ENCODE data around the gene COG8.

COG8 gene

DNA sequence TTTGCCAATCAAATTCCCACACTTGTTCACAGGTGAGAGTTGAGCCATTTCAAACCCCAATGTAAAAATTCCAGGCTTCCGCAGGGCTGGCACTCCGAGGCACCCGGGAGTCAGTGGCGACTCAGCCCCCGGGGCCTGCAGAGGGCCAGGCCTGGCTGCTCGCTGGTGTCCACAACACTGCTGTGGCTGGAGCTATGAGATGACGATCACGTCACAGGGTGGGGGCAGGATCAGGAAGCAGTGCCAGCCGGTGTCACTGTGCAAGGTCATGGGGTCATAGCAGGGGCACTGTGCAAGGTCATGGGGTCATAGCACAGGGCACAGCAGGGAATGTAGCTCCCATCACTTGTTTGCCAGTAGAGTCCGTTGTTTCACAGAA lies 20.5 kb downstream of the COG8 start:
- Mint-ChIP-seq H3K4me1 (ENCODE audit: low read depth) (no peaks in the 10 kb centered on the region), H3K36me3 (ENCODE audit: low read depth) (peaks cover 41% of the 10 kb centered on the region), H3K27me3 (ENCODE audit: low read depth) (no peaks in the 10 kb centered on the region), H3K27ac (no peak overlapping the region), H3K9me3 (no peaks in the 10 kb centered on the region), H3K4me3 (no peak overlapping the region)

DNA sequence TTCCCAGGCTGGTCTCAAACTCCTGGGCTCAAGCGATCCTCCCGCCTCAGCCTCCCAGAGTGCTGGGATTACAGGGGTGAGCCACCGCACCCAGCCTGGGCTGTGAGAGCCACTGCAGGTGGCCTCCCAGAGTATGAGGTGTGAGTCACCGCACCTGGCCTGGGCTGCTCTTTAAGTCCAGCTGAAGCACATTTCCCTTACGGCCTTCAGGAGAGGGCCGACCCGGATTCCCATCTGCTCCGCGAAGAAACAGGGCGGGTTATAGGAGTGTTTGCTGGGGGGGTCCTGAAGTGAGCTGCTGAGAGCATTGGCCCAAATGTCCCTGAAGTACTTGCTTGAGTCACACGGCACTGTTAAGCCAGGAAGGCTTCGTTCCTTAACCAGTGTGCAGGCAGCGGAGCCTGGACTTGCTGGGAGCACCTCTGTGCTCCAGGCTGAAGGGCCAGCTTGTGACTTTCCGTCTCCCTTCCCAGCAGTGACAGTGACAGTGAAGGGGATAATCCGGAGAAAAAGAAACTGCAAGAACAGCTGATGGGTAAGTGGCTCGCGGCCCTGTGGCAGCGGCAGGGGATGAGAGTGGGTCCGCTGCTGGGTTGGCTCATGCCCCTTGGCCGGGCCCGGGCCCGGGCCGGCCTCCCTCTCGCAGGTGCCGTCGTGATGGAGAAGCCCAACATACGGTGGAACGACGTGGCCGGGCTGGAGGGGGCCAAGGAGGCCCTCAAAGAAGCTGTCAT lies 21.0 kb downstream of the COG8 start:
- Mint-ChIP-seq H3K9me3 (no peaks in the 10 kb centered on the region), H3K36me3 (ENCODE audit: low read depth) (peaks cover 45% of the 10 kb centered on the region), H3K4me3 (no peak overlapping the region), H3K27ac (no peak overlapping the region), H3K4me1 (ENCODE audit: low read depth) (peaks cover 5% of the 10 kb centered on the region), H3K27me3 (ENCODE audit: low read depth) (no peaks in the 10 kb centered on the region)

DNA sequence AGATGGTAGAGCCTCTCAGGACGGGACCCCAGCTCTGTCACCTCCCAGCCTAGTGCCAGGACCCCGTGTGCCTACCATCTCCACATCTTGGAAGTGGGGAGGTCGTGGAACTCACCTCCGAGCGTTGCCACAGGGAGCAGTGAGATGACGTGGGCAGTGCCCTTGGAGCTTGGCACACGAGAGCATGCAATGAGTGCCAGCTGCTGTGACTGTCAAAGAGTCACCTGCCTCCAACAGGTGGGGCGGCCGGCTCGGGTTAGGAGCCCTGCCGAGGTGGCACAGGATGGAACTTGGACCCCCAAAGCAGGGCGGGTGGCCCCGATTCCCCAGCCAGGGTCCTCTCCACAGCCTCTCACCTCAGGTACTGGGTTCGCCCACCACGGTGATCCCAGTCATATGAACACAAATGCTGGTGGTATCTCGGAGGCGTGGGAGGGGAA lies 22.7 kb downstream of the COG8 start:
- no peak overlapping the region for H3K4me3 Mint-ChIP-seq
- peaks cover 14% of the 10 kb centered on the region for H3K4me1 Mint-ChIP-seq (ENCODE audit: low read depth)
- H3K27me3 Mint-ChIP-seq (ENCODE audit: low read depth) = no peaks in the 10 kb centered on the region
- no peak overlapping the region for H3K27ac Mint-ChIP-seq
- H3K9me3 Mint-ChIP-seq = no peaks in the 10 kb centered on the region
- H3K36me3 Mint-ChIP-seq (ENCODE audit: low read depth) = peaks cover 41% of the 10 kb centered on the region

DNA sequence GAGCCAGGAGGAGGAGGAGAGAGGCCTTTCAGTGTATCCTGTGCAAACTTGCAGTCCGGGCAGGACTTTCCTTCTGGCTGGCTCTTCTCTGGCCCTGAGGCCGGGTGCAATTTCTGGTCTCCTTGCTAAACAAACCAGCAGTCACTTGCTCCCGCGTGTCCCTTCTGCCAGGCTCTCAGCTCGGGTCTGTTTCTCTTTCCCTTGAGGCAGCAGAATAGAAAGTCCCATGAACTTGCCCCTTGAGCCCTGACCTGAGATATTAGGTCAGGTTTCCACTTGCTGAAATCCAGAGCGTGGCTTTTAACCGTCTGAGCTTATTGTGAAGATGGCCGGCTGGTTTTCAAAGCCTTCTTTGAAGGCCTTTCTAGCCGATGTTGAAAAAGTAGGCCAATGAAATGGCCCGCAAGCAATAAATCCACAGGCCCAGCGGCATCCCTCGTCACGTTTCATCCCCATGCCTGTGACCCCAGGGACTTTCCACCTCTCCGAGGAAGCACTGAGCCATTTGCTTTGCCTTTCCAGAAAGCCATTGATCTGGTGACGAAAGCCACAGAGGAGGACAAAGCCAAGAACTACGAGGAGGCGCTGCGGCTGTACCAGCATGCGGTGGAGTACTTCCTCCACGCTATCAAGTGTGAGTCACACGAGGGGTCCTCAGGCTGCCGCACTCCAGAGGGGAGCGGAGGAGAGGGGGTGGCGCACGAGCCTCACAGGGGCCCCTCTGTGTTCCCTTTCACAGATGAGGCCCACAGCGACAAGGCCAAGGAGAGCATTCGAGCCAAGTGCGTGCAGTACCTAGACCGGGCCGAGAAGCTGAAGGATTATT lies 23.7 kb downstream of the COG8 start:
- H3K4me3 Mint-ChIP-seq = no peak overlapping the region
- H3K9me3 Mint-ChIP-seq = no peaks in the 10 kb centered on the region
- H3K27me3 Mint-ChIP-seq (ENCODE audit: low read depth) = no peaks in the 10 kb centered on the region
- peaks cover 33% of the 10 kb centered on the region for H3K36me3 Mint-ChIP-seq (ENCODE audit: low read depth)
- H3K4me1 Mint-ChIP-seq (ENCODE audit: low read depth) = peaks cover 15% of the 10 kb centered on the region
- H3K27ac Mint-ChIP-seq = no peak overlapping the region

DNA sequence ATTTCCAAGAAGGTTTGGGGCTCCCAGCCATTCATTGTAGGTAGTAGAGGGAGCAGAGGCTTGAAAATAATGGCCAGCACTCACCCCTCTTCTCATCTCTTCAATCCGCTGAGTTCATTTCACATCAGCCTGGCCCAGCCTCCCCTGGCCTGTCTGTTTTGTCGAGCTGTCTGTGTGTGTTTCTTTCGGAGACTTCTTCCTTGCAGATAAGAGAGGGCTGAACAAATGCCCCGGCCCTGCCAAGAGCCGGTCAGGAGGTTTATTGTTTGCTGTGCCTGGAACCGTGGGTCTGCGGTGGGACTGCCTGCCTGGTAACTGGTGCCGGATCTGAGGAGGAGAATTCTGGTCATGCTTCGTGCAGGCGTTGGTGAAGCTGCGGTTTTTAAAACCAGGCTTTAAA lies 24.8 kb downstream of the COG8 start:
- H3K9me3 Mint-ChIP-seq = no peaks in the 10 kb centered on the region
- H3K27me3 Mint-ChIP-seq (ENCODE audit: low read depth) = no peaks in the 10 kb centered on the region
- no peak overlapping the region for H3K27ac Mint-ChIP-seq
- H3K4me1 Mint-ChIP-seq (ENCODE audit: low read depth) = peaks cover 19% of the 10 kb centered on the region
- peaks cover 31% of the 10 kb centered on the region for H3K36me3 Mint-ChIP-seq (ENCODE audit: low read depth)
- H3K4me3 Mint-ChIP-seq = no peak overlapping the region

DNA sequence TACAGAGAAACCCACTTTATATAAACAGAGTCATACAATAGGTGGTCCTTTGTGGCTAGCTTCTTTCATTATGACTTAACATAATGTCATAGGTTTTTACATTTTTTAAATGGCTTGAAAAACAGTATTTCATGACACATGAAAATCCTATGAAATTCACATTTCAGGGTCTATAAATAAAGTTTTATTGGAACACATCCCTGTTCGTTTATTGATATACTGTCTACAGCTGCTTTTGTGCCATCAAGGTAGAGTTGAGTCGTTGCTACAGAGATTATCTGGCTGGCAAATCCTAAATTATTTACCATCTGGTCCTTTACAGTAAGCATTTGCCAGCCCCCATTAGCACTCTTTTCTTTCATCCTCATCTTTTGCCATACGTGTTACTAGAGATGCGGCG lies 25.9 kb downstream of the COG8 start:
- H3K9me3 Mint-ChIP-seq = no peaks in the 10 kb centered on the region
- peaks cover 25% of the 10 kb centered on the region for H3K36me3 Mint-ChIP-seq (ENCODE audit: low read depth)
- peaks cover 19% of the 10 kb centered on the region for H3K4me1 Mint-ChIP-seq (ENCODE audit: low read depth)
- H3K4me3 Mint-ChIP-seq = peak overlapping the region; percentile 68
- no peaks in the 10 kb centered on the region for H3K27me3 Mint-ChIP-seq (ENCODE audit: low read depth)
- peak overlapping the region; percentile 55 for H3K27ac Mint-ChIP-seq

DNA sequence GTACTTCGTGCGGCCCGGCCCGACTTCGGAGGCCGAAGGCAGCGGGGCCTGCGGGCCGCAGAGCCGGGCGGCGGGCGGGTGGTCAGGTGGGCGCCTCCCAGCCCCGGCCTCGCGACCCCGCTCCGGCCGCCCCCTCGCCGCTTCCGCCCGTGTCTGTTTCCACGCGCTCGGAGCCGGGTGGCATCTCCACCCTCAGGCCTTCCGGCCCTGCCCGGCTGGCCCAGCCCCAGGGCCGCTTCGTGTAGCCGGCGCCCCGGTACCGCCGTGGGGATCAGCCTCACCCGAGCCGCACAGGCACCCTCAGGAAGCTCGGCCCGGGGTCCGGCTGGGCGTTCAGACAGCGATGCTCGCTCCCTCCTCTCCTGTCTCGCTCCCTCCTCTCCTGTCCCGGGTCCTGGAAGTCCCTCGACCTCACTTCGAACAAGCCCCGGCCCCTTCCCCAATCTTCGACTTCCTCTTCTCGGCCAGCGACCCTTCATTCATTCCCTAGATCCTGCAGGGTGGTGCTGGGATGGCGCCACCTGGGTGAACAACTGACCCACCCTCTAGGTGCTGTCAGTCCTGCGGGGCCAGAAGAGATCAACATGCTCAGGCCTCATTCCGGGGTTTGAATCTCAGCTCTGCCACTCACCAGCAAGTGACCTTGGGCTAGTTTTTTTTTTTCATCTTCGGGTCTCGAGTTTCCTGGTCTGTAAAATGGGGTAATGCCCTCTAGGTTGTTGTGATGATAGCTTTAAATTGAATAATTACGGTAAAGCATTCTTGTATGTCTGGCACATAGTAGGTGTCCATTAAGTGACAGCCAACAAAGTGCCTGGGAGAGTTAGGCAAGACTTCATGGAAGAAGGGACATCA lies 27.6 kb downstream of the COG8 start:
- Mint-ChIP-seq H3K36me3 (ENCODE audit: low read depth) (peaks cover 23% of the 10 kb centered on the region), H3K4me1 (ENCODE audit: low read depth) (peaks cover 24% of the 10 kb centered on the region), H3K27ac (peak overlapping the region; percentile 96), H3K9me3 (no peaks in the 10 kb centered on the region), H3K4me3 (peak overlapping the region; percentile 100), H3K27me3 (ENCODE audit: low read depth) (no peaks in the 10 kb centered on the region)

DNA sequence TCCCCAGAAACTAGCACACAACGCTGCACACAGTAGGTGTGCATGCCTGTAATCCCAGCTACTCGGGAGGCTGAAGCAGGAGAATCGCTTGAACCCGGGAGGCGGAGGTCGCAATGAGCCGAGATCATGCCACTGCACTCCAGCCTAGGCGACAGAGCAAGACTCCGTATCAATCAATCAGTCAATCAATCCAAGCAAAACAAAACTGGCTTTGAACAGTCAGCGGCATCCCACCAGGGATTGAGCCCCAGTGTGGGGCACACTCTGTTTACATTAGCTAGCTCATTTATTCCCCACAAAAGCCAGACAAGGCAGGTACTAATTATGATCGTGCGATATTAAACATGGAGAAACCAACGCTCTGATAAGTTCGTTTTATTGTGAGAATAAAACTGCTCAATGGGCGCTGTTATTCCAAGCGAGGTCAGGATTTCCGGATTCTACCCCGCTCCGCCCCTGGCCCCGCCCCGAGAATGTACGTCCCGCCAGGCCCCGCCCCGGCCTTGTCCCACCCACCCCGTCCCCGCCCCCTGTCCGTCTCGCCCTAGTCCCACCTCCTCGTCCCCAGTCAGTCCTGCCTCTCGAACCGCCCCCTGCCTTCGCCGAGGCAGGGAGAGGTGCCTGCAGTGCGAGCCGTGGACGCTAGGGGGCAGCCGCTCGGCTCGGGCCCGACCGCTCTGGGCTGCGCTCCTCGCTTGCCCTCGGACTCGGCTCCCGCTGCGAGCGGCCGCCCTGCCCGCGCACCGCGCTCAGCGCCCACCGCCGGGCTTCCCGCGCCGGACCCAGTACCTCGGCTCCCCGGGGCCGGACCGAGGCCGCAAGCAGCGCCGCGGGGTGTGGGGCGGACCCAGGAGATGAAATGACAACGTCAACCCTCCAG lies 28.5 kb downstream of the COG8 start, which contains the start of gene VPS4A:
Gene VPS4A, plus strand, starts transcription at position 698 of the 880 bp plus-strand sequence. Its CDS starts 162 bp downstream, at position 860.
- H3K36me3 Mint-ChIP-seq (ENCODE audit: low read depth) = peaks cover 17% of the 10 kb centered on the region
- H3K4me3 Mint-ChIP-seq = peak within 1 kb of the TSS; percentile 100
- no peaks in the 10 kb centered on the region for H3K27me3 Mint-ChIP-seq (ENCODE audit: low read depth)
- H3K4me1 Mint-ChIP-seq (ENCODE audit: low read depth) = peaks cover 24% of the 10 kb centered on the region
- H3K27ac Mint-ChIP-seq = peak within 1 kb of the TSS; percentile 96
- H3K9me3 Mint-ChIP-seq = no peaks in the 10 kb centered on the region

DNA sequence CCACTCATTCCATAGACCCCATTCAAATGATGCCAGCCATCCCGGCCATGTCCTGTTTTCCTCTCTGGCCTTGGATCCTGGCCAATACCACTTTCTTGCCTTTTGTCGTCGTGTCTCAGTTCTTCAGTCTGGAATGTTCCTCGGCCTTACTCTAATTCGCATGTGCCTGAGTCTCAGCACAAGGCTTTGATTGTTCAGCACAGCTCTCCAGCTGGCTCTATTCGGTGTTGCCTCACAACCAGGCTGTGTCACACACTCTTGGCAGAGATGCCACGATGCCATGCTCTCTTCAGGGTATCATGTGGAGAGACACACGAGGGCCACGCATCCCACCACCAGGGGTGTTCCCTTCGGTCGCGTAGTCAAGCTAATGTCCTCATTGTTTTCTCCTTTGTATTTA lies 30.0 kb downstream of the COG8 start:
- H3K4me1 Mint-ChIP-seq (ENCODE audit: low read depth) = peaks cover 24% of the 10 kb centered on the region
- H3K27ac Mint-ChIP-seq = no peak overlapping the region
- no peak overlapping the region for H3K4me3 Mint-ChIP-seq
- no peaks in the 10 kb centered on the region for H3K27me3 Mint-ChIP-seq (ENCODE audit: low read depth)
- H3K9me3 Mint-ChIP-seq = no peaks in the 10 kb centered on the region
- H3K36me3 Mint-ChIP-seq (ENCODE audit: low read depth) = peaks cover 13% of the 10 kb centered on the region

DNA sequence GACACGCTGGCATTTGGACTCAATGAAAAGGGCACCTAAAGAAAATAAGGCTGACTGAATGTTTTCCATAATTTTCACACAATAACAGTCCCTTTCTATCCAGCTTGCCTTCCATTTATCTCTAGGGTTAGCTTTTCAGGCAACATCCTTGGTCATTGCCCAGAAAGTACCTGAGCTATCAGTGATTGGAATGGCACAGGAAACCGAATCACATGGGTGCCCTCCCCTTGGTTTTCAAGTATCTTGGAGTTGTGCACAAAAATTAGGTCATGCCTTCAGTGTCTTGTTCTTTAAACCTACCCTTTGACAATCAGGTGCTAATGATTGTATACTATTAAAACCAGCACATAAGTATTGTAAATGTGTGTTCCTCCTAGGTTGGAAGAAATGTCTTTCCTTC lies 31.5 kb downstream of the COG8 start:
- H3K9me3 Mint-ChIP-seq = no peaks in the 10 kb centered on the region
- H3K27me3 Mint-ChIP-seq (ENCODE audit: low read depth) = no peaks in the 10 kb centered on the region
- no peak overlapping the region for H3K4me3 Mint-ChIP-seq
- H3K4me1 Mint-ChIP-seq (ENCODE audit: low read depth) = peaks cover 15% of the 10 kb centered on the region
- no peak overlapping the region for H3K27ac Mint-ChIP-seq
- peaks cover 8% of the 10 kb centered on the region for H3K36me3 Mint-ChIP-seq (ENCODE audit: low read depth)

DNA sequence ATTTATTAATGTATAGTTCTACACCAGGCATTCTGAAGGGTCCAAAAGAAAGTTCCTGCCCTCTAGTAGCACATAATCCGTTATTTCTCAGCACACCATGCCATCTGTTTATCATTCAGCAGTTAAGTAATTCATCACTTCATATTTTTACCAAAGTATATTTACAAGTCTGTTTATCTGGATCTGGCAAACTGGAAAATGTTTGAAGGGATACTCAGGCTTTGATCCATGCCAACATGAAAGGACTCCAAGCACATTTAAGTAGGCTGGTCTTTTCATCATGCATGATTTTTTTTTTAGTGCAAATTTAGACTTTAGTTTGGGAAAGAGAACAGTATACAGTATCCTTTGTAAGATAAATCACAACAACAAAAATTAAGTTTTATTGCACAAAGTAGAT lies 32.3 kb downstream of the COG8 start:
- Mint-ChIP-seq H3K9me3 (no peaks in the 10 kb centered on the region), H3K4me3 (no peak overlapping the region), H3K36me3 (ENCODE audit: low read depth) (peaks cover 6% of the 10 kb centered on the region), H3K27me3 (ENCODE audit: low read depth) (no peaks in the 10 kb centered on the region), H3K27ac (no peak overlapping the region), H3K4me1 (ENCODE audit: low read depth) (peaks cover 12% of the 10 kb centered on the region)

DNA sequence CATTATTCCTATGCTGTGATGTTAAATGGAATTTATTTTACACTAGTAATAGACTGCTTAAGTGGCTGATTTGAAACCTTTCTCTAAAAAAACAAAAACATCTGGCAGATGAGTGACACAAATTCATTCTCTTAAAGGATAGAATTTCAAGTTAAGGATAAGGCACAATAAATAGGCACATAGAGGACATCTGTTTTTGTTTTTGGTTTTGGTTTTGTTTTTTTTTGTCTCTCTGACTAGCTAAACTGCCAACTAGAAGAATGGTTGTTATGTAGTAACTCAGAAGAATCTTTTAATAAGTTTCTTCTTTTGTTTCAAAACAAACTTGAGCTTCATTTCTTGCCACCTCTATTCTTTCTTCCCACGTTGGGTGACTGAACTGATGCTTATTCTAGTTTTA lies 33.3 kb downstream of the COG8 start:
- no peak overlapping the region for H3K4me3 Mint-ChIP-seq
- no peak overlapping the region for H3K27ac Mint-ChIP-seq
- no peaks in the 10 kb centered on the region for H3K27me3 Mint-ChIP-seq (ENCODE audit: low read depth)
- peaks cover 9% of the 10 kb centered on the region for H3K4me1 Mint-ChIP-seq (ENCODE audit: low read depth)
- peaks cover 5% of the 10 kb centered on the region for H3K36me3 Mint-ChIP-seq (ENCODE audit: low read depth)
- no peaks in the 10 kb centered on the region for H3K9me3 Mint-ChIP-seq

DNA sequence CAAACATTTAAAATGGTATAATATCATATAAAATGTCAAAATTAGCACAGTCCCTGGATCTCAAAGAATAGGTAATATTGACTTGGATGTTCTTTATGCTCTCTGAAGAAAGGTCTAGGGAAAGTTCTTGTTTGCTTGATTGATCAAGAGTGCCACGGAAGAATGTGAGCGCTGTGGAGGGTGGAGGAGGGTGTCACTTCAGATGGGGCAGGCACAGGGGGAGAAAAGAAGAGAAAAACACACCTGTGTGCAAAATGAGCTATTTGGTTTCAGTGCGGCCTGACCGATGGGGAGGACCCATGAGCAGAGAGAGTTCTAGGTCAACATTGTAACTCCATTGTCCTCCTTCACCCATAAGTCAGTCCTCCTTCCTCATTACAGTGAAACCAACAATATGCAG lies 37.1 kb downstream of the COG8 start:
- H3K4me3 Mint-ChIP-seq = no peak overlapping the region
- H3K4me1 Mint-ChIP-seq (ENCODE audit: low read depth) = peaks cover under 1% of the 10 kb centered on the region
- H3K9me3 Mint-ChIP-seq = no peaks in the 10 kb centered on the region
- H3K27ac Mint-ChIP-seq = no peak overlapping the region
- H3K27me3 Mint-ChIP-seq (ENCODE audit: low read depth) = no peaks in the 10 kb centered on the region
- H3K36me3 Mint-ChIP-seq (ENCODE audit: low read depth) = peaks cover 7% of the 10 kb centered on the region

DNA sequence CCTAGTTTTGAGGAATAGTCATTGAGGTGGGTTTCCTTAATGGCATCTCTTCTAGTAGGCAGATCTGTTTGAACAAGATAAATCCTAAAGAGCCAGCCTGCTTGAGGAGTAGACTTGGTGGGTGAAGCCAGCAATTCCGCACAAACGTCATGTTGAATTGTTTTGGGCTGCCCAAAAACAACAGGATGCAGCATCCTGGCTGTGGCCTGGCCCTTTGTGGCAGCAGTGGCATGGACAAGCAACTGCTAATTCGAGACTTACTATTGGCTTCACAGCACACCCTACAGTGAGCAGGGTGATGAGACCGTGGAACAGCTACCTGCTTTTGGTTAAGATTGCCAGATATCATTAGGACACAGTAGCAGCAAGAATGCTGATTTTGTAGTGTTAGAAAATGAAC lies 37.5 kb downstream of the COG8 start:
- Mint-ChIP-seq H3K36me3 (ENCODE audit: low read depth) (peaks cover 7% of the 10 kb centered on the region), H3K4me1 (ENCODE audit: low read depth) (no peaks in the 10 kb centered on the region), H3K4me3 (no peak overlapping the region), H3K27ac (no peak overlapping the region), H3K9me3 (no peaks in the 10 kb centered on the region), H3K27me3 (ENCODE audit: low read depth) (no peaks in the 10 kb centered on the region)
